Caki2 (cell line): ENCODE results near the gene PITPNM2. TPM values are rescaled to one million over a fixed set of nuclear protein-coding genes. Genes with fewer than 3 reads are reported as not detected.

ENCODE experiments used
- DNase-seq: peaks from one replicate; pipeline ENCODE4 v3.0.0-alpha.2; 2015; ENCODE audit warnings: low read depth
- in situ Hi-C: cut with HindIII; loops from 2 replicates; pipeline ENCODE4 v1.10.0; 2016; ENCODE audit warnings: low sequenced_read_pairs, low pct_unique_long_range_greater_than_20kb, mixed read lengths
- total RNA-seq: library from RNA; depleted of rRNA; stranded (reverse); fragments of >200 nt; shearing (Covaris generic); gene quantifications from 2 replicates; pipeline ENCODE4 v1.2.3, GENCODE V29; 2014; ENCODE audit warnings: low replicate concordance

Gene PITPNM2
- total RNA-seq, 1 experiment from 2014 or later = 4.7 TPM

DNA sequence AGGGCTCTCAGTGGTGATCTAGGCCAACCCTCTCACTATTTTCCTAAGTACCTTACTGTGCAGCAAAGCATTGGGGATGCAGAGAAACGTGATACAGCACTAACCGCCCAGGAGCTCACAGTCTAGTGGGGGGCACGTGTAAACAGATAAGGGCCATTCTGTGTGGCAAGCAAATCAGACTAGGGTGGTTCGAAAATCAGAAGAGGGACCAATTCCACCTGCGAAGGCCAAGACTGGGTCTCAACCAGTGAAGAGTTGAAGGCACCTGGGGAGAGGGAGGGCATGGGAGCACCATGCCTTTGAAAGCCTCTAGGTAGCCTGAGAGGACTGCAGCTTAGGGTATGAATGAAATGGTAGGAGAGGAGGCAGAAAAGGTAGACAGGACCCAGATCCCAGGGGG, 2.2 kb downstream of the PITPNM2 start:
- in situ Hi-C loops = no loop called here
- no peak for DNase-seq

DNA sequence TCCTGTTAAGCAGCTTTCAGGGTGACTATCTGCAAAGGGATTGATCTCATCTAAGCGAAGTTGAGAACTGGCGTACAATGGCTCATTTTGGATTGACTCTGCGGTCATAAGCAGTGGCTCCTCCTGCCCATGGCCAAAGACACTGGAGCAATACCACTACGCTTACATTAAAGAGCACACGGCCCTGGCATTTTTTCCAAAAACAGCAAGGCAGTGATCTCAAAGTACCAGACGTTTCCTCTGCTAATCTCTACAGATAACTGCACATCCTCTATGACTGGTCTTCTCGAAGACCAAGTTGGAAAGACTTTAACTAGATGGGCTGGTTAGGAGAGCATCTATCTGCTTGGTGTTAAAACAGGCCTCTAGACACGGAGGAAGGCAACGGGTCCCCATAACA, 2.7 kb downstream of the PITPNM2 start:
- in situ Hi-C loops = no loop called here

DNA sequence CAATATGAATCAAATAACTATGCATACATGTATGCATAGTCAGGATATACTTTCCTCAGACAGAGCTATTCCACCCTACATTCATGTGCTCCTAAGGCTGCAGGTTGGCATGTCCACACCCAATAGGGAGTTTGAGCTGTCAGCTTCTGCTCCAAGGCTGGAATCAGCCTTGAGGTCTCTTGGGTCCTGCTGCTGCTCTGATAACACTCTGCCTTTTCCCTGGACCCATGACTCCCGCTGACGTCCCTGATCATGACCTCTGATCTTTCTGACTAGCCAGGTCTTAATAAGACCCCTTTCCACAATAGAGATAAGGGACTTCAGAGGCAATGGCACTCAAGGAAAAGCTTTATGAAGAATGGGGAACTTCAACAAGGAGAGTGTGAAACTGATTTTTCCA, 5.7 kb downstream of the PITPNM2 start:
- no peak for DNase-seq
- in situ Hi-C loops = no loop called here

More for the DNA sequence above, 2.7 kb downstream of the PITPNM2 start:
- no peak for DNase-seq

DNA sequence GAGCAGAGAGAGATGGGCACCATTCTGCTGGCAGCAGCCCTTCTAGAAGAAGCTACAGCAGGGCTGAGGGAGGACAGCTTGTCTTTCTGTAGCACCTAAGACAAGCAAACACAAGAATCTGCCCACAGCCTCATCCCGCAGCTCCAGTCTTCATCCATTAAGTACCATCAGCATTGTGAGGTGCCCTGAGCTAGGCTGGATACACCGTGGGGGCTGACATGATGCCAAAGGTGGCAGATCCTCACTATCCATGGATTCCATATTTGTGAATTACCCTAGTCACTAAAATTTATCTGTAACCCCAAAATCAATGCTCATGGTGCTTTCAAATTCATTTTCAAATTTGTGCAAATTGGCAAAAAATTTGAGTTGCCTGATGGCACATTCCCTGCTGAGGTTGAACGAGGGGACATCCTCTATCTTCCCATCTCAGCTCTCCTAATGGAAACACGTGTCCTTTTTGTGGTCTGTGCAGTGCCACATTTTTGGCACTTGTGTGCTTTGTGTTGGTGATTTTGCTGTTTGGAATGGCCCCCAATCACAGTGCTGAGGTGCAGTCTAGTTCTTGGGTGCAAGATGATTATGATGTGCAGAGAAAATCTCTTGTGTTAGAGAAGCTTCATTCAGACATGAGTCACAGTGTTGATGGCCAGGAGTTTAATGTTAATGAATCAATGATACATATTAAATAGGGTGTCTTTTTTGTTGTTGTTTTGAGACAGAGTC, 7.0 kb downstream of the PITPNM2 start:
- in situ Hi-C loops = no loop called here
- no peak for DNase-seq

DNA sequence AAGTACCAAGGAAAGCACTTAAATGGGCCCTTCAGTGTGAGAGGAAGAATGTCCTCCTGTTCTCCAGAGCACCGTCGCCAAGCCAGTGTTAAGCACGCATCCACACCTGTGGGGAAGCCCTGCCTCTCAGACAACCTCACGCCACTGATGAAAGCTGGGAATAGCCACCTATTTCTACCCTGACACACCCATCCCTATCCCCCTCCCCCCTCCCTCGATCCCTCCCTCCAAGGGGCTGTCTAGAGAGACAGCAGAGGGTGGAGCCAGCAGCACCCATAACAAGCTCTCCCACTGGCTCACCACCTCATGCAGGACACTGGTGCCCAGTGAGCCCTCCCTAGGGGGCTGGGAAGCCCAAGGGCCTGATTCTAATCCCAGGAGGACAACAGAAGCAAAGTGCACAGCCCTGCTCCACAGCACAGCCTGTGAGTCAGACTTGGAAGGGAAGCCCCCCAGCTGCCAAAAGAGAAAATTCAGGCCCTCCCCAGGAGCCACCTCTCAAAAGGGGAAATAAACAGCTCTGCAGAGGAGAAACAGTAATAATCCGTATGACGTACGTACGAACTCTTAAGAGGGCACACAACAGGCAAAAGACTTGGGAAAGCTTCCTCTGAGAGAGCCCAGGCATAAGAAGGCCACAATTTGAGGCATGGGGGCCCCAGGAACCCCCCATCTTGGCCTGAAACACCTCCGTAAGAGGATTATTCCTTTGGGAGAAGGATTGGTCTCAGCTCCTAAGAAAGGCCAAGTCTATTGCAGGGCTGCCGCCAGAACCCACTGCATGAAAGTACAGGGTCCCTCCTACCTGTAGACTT, 7.8 kb downstream of the PITPNM2 start:
- peak; percentile 73 for DNase-seq
- in situ Hi-C loops = no loop called here

DNA sequence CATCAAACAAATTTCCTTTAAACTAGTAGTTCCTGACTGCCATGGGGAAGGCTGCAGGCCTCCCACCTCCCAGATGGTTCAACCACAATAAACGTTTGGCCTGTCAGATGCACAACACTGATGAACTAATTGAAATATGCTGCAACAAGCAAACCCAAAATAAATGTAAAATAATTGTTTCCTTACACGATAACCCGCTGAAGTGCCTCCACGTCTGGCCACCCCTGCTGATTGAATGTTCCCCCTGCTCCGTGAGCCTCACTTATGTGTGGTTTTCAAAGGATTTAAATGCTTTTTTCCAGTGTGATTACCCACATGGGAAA, 8.4 kb downstream of the PITPNM2 start:
- DNase-seq = no peak
- in situ Hi-C loops = no loop called here

DNA sequence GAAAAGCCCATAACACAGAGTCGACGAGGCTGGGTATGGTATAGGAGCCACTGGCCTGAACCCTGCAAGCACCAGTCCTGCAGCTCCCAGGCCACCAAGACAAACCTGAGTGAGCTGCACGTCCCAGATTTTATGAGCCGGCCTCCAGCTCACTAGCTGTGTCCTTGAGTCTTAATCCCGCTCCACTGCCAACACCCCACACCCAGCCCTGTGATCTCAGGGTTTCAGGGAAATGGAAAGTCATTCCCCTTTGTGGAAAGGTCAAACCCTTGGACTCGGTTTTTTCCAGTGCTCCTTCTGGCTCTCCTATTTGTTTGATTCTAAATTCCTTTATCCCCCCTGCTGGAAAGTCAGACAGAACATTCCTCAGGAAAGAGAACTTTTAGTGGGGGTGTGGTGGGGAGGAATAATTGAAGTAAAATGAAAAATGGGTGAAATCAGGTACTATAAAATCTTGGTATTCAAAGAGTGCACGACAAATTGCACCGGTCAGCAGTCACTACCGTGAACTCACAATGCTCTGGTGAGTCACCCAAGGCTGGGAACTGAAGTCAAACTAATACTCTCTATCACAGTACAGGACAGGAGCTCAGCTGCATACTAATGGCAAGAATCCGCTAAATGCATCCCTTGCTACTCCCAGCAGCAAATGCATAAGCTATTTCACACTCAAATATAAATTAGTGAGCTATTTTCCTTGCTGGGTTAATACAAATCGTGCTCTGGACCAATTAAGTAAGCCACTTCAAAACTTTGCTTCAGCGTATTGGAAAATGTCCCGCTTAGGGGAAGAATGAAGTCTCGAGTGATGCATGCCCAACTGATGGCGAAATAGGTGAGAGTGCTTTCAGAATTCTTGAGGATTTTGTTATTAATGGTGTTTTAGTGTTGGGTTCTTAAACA, 9.0 kb downstream of the PITPNM2 start:
- DNase-seq = peak; percentile 84
- in situ Hi-C loops = no loop called here

DNA sequence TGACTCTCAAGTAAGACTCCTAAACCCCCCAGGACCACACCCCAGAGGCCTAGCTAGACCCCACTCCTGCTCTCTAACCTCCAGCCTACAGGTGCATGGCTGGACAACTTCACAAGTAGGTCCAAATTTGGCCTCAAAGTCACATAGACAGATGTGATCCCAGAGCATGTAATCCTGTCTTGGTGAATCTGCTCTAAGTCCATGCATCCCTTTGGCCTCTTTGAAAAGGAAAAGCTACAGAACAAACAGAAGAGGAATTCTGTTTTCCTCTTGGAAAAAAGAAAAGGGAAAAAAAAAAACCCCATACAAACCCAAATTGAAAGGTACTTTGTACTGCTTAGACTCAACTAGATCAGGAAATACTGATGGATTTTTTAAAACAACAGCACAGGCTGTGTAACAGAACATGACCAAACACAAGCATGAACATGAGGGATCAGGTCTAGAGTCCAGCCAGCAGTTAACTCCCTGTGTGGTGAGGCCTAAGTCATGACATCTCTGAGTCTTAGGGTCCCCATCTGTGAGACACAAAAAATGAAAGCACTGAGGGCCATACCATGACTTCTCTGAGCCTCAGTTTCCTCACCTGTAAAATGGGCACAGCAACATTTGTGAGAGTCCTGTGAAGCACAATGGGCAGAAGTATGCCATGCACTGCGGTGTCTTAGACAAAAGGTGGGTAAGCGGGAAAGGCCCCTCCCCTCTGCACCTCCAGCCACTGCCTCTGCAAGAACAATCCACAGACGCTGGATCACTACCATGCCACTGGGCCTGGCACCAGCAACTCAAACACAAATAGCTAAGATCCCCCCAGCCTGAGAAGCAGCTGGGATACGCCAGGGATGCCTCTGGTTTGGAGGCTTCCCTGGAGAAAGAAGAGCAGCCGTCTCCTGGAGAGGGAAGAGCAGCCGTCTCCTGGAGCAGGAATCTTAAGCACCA, 9.9 kb downstream of the PITPNM2 start:
- in situ Hi-C loops = no loop called here
- DNase-seq = no peak

DNA sequence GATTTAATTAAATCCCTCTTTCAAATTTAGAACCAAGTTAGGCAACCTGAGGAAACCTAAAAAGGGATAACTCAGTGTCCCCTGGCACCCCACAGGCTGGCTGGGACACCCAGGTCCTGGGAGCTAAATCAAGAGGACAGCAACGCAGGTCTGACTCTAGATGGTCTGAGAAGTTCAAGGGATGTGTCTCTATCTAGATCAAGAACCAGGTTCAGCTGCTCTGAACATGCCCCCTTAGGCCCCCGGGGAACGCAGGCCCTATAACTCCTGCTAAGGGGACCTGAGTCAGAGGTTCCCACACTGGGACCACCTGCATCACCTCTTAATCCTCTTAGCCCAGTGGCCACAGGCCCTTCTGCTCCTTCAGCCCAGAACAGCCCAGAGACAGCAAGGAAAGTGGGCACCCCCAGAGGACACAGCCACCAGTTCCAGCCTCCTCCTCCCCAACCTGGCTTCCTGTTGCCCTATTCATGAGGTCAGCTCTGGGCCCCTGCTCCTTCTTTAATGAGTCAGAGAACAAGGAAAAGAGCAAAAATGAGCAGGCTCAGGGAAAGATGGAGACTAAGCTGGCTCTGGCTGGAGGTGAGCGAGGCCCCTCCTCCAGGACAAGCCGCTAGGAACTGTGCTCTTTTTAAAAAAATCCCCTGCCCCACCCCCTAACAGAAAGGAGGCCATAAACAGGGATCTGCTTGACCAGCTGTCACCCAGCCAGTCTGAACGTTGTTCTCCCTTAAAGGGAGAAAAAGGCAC, 10.8 kb downstream of the PITPNM2 start:
- DNase-seq = peak; percentile 81
- in situ Hi-C loops = no loop called here

DNA sequence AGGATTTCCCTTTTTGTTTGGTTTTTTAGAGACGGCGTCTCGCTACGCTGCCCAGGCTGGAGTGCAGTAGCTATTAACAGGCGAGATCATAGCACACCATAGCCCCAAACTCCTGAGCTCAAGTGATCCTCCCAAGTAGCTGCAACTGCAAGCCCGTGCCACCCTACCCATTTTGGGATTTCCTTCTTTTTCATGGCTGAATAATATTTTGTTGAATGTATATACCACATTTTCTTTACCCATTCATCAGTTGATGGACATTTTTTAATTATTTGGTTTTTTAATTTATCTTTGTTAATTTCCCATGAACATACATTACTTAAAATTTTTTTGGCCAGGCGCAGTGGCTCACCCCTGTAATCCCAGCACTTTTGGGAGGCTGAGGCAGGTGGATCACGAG, 15.2 kb downstream of the PITPNM2 start:
- in situ Hi-C loops = no loop called here
- no peak for DNase-seq

DNA sequence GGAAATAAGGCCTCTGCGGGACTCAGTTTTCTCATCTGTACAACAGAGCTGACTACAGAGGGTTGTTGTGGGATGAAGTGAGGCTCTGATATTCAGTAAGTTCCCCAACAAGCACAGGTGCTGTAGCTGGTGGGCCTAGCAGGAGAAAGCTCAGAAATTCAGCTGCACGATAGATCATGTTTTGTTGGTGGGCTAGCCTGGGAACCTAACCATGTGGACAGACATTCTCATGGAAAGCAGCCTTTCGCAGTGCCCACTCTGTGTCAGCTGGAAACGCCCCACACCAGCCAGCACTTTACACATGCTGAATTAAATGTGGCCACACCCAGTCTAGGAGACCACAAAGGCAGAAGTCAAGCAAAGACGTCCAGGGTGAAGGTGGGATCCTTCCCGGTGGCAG, 16.1 kb downstream of the PITPNM2 start:
- in situ Hi-C loops = loop anchor here (5.0 kb wide), 1 partner anchor 78 kb away; no protein-coding TSS in a partner anchor
- no peak for DNase-seq

DNA sequence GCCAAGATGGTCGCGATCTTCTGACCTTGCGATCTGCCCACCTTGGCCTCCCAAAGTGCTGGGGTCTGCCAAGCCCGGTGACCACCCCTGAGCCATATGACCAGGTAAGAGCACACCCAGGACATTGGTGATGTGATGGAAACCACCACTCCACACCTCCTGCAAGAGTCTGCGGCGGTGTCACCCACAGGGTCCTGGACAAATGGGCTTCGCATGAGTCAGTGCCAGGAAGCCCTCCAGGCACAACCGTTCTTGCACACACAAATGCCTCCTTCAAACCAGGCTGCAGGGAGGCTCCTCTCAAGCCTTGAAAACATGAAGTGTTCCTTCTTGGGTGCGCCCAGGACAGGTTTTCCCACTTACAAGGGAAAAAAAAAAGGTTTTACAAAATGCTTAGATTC, 16.6 kb downstream of the PITPNM2 start:
- in situ Hi-C loops = loop anchor here (5.0 kb wide), 1 partner anchor 77 kb away; no protein-coding TSS in a partner anchor
- no peak for DNase-seq

DNA sequence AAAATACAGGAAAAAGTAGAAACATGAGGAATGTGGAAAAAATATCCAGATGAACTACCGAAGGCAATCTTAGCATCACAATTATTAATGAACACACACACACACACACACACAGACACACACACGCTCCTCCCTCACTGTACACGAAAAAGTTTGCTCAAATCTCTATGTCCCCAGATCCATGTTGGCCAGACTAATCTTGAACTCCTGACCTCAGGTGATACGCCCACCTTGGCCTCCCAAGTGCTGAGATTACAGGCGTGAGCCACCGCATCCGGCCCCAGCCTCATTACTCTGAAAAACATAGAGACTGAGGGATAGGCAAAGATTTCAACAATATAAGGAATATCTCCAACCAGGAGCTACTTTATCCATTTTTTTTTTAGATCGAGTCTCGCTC, 17.2 kb downstream of the PITPNM2 start:
- DNase-seq = no peak
- in situ Hi-C loops = loop anchor here (5.0 kb wide), 1 partner anchor 76 kb away; no protein-coding TSS in a partner anchor

DNA sequence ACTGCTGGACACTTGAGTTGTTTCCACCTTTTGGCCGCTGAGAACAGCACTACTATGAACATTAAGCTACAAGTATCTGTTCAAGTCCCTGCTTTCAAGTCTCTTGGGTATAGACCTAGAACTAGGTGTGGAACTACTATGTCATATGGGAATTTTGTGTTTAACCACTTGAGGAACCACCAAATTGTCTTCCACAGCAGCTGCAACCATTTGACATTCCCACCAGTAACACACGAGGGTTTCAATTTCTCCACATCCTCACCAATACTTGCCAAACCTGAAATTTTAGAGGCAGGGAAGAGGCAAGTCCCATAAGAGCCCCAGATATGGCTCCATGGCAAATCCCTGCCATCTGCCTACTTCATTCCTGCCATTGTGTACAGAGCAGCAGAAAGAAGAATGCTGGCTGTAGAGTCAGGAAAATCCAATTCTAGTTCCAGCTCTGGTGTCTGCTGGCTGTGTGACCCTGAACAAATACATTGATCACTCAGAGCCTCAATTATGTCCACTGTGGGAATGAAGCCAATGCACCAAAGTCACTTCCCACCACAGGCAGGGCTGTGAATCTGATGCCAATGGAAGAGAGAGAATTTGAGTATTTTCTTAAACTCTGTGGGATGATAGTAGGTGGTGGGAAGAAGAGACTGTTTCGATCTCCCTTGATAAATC, 17.8 kb downstream of the PITPNM2 start:
- in situ Hi-C loops = loop anchor here (5.0 kb wide), 1 partner anchor 76 kb away; no protein-coding TSS in a partner anchor

DNA sequence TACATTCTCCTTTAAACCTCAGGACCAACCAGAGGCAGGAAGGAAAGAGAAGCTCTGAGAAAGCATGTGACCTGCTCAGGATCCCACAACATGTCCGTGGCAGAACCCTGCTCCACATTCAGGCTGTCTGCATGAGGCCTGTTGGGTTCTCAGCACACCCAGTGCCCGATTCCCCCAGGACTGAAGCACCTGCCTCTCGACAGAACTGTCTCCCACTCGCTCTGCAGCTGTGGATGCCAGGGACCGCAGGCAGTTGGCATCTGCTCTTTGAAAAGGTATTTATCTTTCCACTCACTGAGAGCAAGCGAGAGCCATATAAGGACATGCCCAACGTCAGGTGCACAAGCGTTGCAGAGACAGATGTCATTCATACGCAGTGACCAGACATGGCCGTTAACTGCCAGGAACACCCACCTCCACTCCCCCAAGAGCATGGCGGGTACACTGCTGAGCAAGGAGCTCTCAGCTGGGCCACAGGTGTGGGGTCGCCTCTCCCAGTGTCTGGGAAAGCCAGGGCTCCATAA, 18.9 kb downstream of the PITPNM2 start:
- in situ Hi-C loops = loop anchor here (5.0 kb wide), 1 partner anchor 75 kb away; no protein-coding TSS in a partner anchor
- no peak for DNase-seq

More for the DNA sequence above, 17.8 kb downstream of the PITPNM2 start:
- no peak for DNase-seq

DNA sequence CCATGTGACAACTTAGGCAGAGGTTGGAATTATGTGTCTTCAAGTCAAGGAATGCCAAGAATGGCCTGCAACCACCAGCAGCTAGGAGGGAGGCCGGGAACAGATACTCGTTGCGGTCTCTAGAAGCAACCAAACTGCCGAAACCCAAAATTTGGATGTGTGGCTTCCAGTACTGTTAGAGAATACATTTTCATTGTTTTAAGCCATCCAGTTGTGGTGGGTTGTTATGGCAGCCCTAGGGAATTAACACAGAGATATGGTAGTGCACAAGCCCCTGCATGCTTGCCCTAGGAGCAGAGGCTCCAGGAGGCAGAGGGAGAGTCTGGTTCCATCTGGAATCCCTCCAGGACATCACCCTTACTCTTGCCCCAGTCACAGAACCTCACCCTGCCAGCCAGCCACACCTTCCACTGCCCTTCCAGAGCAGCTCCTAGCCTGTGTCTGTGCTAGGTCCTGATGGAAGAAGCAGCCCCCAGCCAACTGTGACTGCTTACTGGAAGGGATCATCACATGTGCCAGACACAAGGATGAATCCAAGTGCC, 19.5 kb downstream of the PITPNM2 start:
- no peak for DNase-seq

More for the DNA sequence above, 19.5 kb downstream of the PITPNM2 start:
- in situ Hi-C loops = loop anchor here (5.0 kb wide), 1 partner anchor 74 kb away; no protein-coding TSS in a partner anchor
